ENCODE data around the gene MRPS33. TPM values are rescaled to one million over a fixed set of nuclear protein-coding genes. Genes with fewer than 3 reads are reported as not detected.

Gene MRPS33
- total and polyA plus RNA-seq, 4 donors, result 15.0 to 82.3 (median 36.7) TPM

- TF ChIP-seq ZBTB33 (IDR thresholded peaks at IDR 0.05) (peak; percentile 32), RXRA (IDR thresholded peaks at IDR 0.05) (peak; percentile 16 to 53)
Observed at GRCh38 chr7:141042222-141043193, 27.8 kb upstream of the MRPS33 start (continued).

- 44% methylated on average over 3 of the region's 3 CpGs for WGBS
Observed at GRCh38 chr7:141039376-141039775, 24.6 kb upstream of the MRPS33 start.

More at GRCh38 chr7:141039376-141039775, 24.6 kb upstream of the MRPS33 start:
- no peak overlapping the region for H3K4me3 ChIP-seq (ENCODE audit: low read depth in 1 of 3, low read length in 3 of 3)
- H3K36me3 ChIP-seq (ENCODE audit: control insufficient read depth in 4 of 4, insufficient read depth in 3 of 4, low read depth in 1 of 4, low read length in 3 of 4), result no peaks in the 10 kb centered on the region
- H3K9me3 ChIP-seq (ENCODE audit: control insufficient read depth in 4 of 4, low read length in 3 of 4), result no peaks in the 10 kb centered on the region
- no peak for DNase-seq (ENCODE audit: low spot score)
- no peaks in the 10 kb centered on the region for H3K27me3 ChIP-seq (ENCODE audit: control insufficient read depth in 4 of 4, insufficient read depth in 4 of 4, low read length in 3 of 4)
- peaks cover 0 to 8% (median 3%) of the 10 kb centered on the region in 4 donors for H3K4me1 ChIP-seq (ENCODE audit: control insufficient read depth in 4 of 4, insufficient read depth in 4 of 4, low read length in 3 of 4)
- no peak overlapping the region for H3K9ac ChIP-seq (ENCODE audit: low read depth in 1 of 2, low read length in 2 of 2)
- no peak overlapping the region for H3K27ac ChIP-seq (ENCODE audit: low read depth in 1 of 2, low read length in 2 of 2)
- TF ChIP-seq HNF4G (IDR thresholded peaks at IDR 0.05), result no peak
- TF ChIP-seq GABPA (IDR thresholded peaks at IDR 0.05 in 1 of 2, conservative IDR thresholded peaks at IDR 0.05 in 1 of 2), result no peak
- TF ChIP-seq SP1 (IDR thresholded peaks at IDR 0.05), result no peak
- no peak for TF ChIP-seq FOXA1 (IDR thresholded peaks at IDR 0.05)
- TF ChIP-seq REST (IDR thresholded peaks at IDR 0.05), result no peak
- TF ChIP-seq EGR1 (IDR thresholded peaks at IDR 0.05; ENCODE audit: low read depth in 2 of 2), result no peak
- no peak for TF ChIP-seq RAD21 (IDR thresholded peaks at IDR 0.05)
- TF ChIP-seq FOXA2 (IDR thresholded peaks at IDR 0.05), result no peak
- no peak for TF ChIP-seq CTCF (IDR thresholded peaks at IDR 0.05; ENCODE audit: low read depth, low read length, missing input control)
- no peak for TF ChIP-seq JUND (IDR thresholded peaks at IDR 0.05)
- no peak for TF ChIP-seq TAF1 (conservative IDR thresholded peaks at IDR 0.05)
- TF ChIP-seq NR2F2 (IDR thresholded peaks at IDR 0.05), result no peak
- TF ChIP-seq MAX (IDR thresholded peaks at IDR 0.05), result no peak
- no peak for TF ChIP-seq ZBTB33 (IDR thresholded peaks at IDR 0.05)

All from liver (tissue), 9 donors.